ENCODE data around the gene TMEM267. TPM values are rescaled to one million over a fixed set of nuclear protein-coding genes. Genes with fewer than 3 reads are reported as not detected.

Gene TMEM267
- total and polyA plus RNA-seq, 2 donors (not counting 1 experiment from before 2014, with no cell fraction given): 11.3 to 15.0 TPM

GRCh38 chr5:43416803-43417394 is 66.8 kb downstream of the TMEM267 start:
- peaks cover 3% of the 10 kb centered on the region for H3K27me3 Mint-ChIP-seq
- no peak overlapping the region for H3K27ac Mint-ChIP-seq
- no peak overlapping the region for H3K9ac ChIP-seq (ENCODE audit: low read length)
- H3K9me3 Mint-ChIP-seq (ENCODE audit: insufficient read depth): no peaks in the 10 kb centered on the region
- ChIA-PET POLR2A (no interaction called here), CTCF (no interaction called here)
- intact Hi-C loops (cut with micrococcal nuclease): no loop called here
- TF ChIP-seq CTCF (IDR thresholded peaks at IDR 0.05) (no peak), EZH2 (IDR thresholded peaks at IDR 0.05; ENCODE audit: borderline replicate concordance, insufficient read depth, low read depth, low read length, poor library complexity, severe bottlenecking) (no peak)
- H3K4me3 ChIP-seq (ENCODE audit: control extremely low read depth in 1 of 5, extremely low read depth in 1 of 5, insufficient read depth in 1 of 5, low read depth in 2 of 5, low read length in 4 of 5): no peak overlapping the region
- H3K4me1 Mint-ChIP-seq: no peaks in the 10 kb centered on the region
- no peaks in the 10 kb centered on the region for H3K9me3 ChIP-seq (ENCODE audit: control extremely low read depth in 1 of 3, control insufficient read depth in 2 of 3, insufficient read depth in 1 of 3, low read length in 2 of 3)
- 100% methylated on average over 1 of the region's 3 CpGs for WGBS (ENCODE audit: insufficient coverage)
- ATAC-seq (ENCODE audit: low read depth): no peak
- no peaks in the 10 kb centered on the region for H3K27me3 ChIP-seq (replicated peaks in 1 of 4; ENCODE audit: control extremely low read depth in 1 of 4, control insufficient read depth in 3 of 4, insufficient read depth in 4 of 4, low read length in 3 of 4)
- no peaks in the 10 kb centered on the region for H3K36me3 ChIP-seq (replicated peaks in 1 of 2; ENCODE audit: control extremely low read depth in 1 of 2, control insufficient read depth in 1 of 2, extremely low read depth in 1 of 2, insufficient read depth in 2 of 2, low read length in 1 of 2)
- H3K4me3 Mint-ChIP-seq: no peak overlapping the region
- DNase-seq: no peak
- H3K27ac ChIP-seq (ENCODE audit: low read length in 2 of 2): no peak overlapping the region
- no peak overlapping the region for H2AFZ ChIP-seq (ENCODE audit: insufficient read depth, low read depth, low read length, poor library complexity, severe bottlenecking)
- H3K79me2 ChIP-seq (ENCODE audit: control insufficient read depth, insufficient read depth, low read length): no peaks in the 10 kb centered on the region
- H4K20me1 ChIP-seq (ENCODE audit: control insufficient read depth, insufficient read depth, low read length, poor library complexity, severe bottlenecking): no peaks in the 10 kb centered on the region
- H3K4me1 ChIP-seq (ENCODE audit: control insufficient read depth in 2 of 2, insufficient read depth in 2 of 2, low read length in 2 of 2): no peaks in the 10 kb centered on the region
- H3K4me2 ChIP-seq (replicated peaks; ENCODE audit: low read depth, low read length, poor library complexity, severe bottlenecking): no peak overlapping the region

- Histone ChIP-seq H3K4me2 (replicated peaks; ENCODE audit: low read depth, low read length, poor library complexity, severe bottlenecking) (no peak overlapping the region), H3K4me1 (ENCODE audit: control insufficient read depth in 2 of 2, insufficient read depth in 2 of 2, low read length in 2 of 2) (no peaks in the 10 kb centered on the region), H3K9ac (ENCODE audit: low read length) (no peak overlapping the region), H2AFZ (ENCODE audit: insufficient read depth, low read depth, low read length, poor library complexity, severe bottlenecking) (no peak overlapping the region), H3K36me3 (replicated peaks in 1 of 2; ENCODE audit: control extremely low read depth in 1 of 2, control insufficient read depth in 1 of 2, extremely low read depth in 1 of 2, insufficient read depth in 2 of 2, low read length in 1 of 2) (no peaks in the 10 kb centered on the region), H3K27me3 (replicated peaks in 1 of 4; ENCODE audit: control extremely low read depth in 1 of 4, control insufficient read depth in 3 of 4, insufficient read depth in 4 of 4, low read length in 3 of 4) (no peaks in the 10 kb centered on the region), H3K79me2 (ENCODE audit: control insufficient read depth, insufficient read depth, low read length) (no peaks in the 10 kb centered on the region), H3K9me3 (ENCODE audit: control extremely low read depth in 1 of 3, control insufficient read depth in 2 of 3, insufficient read depth in 1 of 3, low read length in 2 of 3) (no peaks in the 10 kb centered on the region), H3K27ac (ENCODE audit: low read length in 2 of 2) (no peak overlapping the region), H3K4me3 (ENCODE audit: control extremely low read depth in 1 of 5, extremely low read depth in 1 of 5, insufficient read depth in 1 of 5, low read depth in 2 of 5, low read length in 4 of 5) (no peak overlapping the region), H4K20me1 (ENCODE audit: control insufficient read depth, insufficient read depth, low read length, poor library complexity, severe bottlenecking) (no peaks in the 10 kb centered on the region)
- no CpG with 5 or more reads among the region's 3 CpGs for WGBS (ENCODE audit: insufficient coverage)
- Mint-ChIP-seq H3K4me3 (no peak overlapping the region), H3K27ac (no peak overlapping the region), H3K4me1 (no peaks in the 10 kb centered on the region), H3K9me3 (ENCODE audit: insufficient read depth) (no peaks in the 10 kb centered on the region), H3K27me3 (no peaks in the 10 kb centered on the region)
- intact Hi-C loops (cut with micrococcal nuclease): no loop called here
- DNase-seq: no peak
- TF ChIP-seq EZH2 (IDR thresholded peaks at IDR 0.05; ENCODE audit: borderline replicate concordance, insufficient read depth, low read depth, low read length, poor library complexity, severe bottlenecking): no peak
- TF ChIP-seq CTCF (IDR thresholded peaks at IDR 0.05): no peak
- POLR2A ChIA-PET: interaction anchor here (0.6 kb wide), 1 partner anchor 295 kb away, joined by 3 read pairs; no protein-coding TSS in a partner anchor
- CTCF ChIA-PET: no interaction called here
- no peak for ATAC-seq (ENCODE audit: low read depth)
Measured at GRCh38 chr5:43415935-43416802, 67.5 kb downstream of the TMEM267 start.

Measured in B cell (primary cell).